ENCODE measurements around the gene CNTNAP2. TPM values are rescaled to one million over a fixed set of nuclear protein-coding genes. Genes with fewer than 3 reads are reported as not detected.

The CNTNAP2 gene
- total and polyA plus RNA-seq, 2 of the 4 experiments (the other 2 are of a cell fraction) = not detected

GRCh38 chr7:147640821-147641220, 1524.2 kb downstream of the CNTNAP2 start:
- no peaks in the 10 kb centered on the region for H3K36me3 ChIP-seq (ENCODE audit: control insufficient read depth, insufficient read depth, low read length)
- TF ChIP-seq MAZ (IDR thresholded peaks at IDR 0.05; ENCODE audit: borderline replicate concordance, low read depth, low read length) (no peak), RFX5 (IDR thresholded peaks at IDR 0.05; ENCODE audit: low read depth, low read length) (no peak), CHD1 (IDR thresholded peaks at IDR 0.05; ENCODE audit: low read depth, low read length) (no peak), MAFK (IDR thresholded peaks at IDR 0.05; ENCODE audit: low read depth, low read length) (no peak)
- intact Hi-C loops (cut with micrococcal nuclease) (no loop called here), dilution Hi-C loops (cut with HindIII; ENCODE audit: low sequenced_read_pairs, unreplicated experiment) (no loop called here), in situ Hi-C loops (cut with MboI; ENCODE audit: low sequenced_read_pairs) (no loop called here)
- no peaks in the 10 kb centered on the region for H3K4me1 ChIP-seq (ENCODE audit: control insufficient read depth, insufficient read depth, low read length)
- H4K20me1 ChIP-seq (ENCODE audit: insufficient read depth, low read length) = no peaks in the 10 kb centered on the region
- H2BK120ac ChIP-seq (ENCODE audit: low read depth, low read length) = no peak overlapping the region
- H3K9ac ChIP-seq (ENCODE audit: low read depth, low read length) = no peak overlapping the region
- no peak overlapping the region for H2BK20ac ChIP-seq (ENCODE audit: low read depth, low read length)
- no peak for DNase-seq
- H3K4me3 ChIP-seq (ENCODE audit: insufficient read depth, low read depth, low read length) = no peak overlapping the region
- ChIA-PET CTCF (no interaction called here), POLR2A (ENCODE audit: unreplicated experiment) (no interaction called here)
- WGBS, 2 experiments (ENCODE audit: extremely low coverage in 2 of 2, insufficient read length in 1 of 2) = no CpG with 5 or more reads among the region's 9 CpGs
- peaks cover 9% of the 10 kb centered on the region for H3K9me3 ChIP-seq (ENCODE audit: control insufficient read depth, insufficient read depth, low read length)
- H3K23ac ChIP-seq (ENCODE audit: low read depth, low read length) = no peak overlapping the region
- no peak overlapping the region for H3K4ac ChIP-seq (ENCODE audit: low read depth, low read length)
- no peak overlapping the region for H4K8ac ChIP-seq (ENCODE audit: low read depth in 2 of 2, low read length in 2 of 2)
- H3K79me1 ChIP-seq (ENCODE audit: low read depth in 1 of 2, low read length in 2 of 2) = no peaks in the 10 kb centered on the region
- no peak overlapping the region for H2AK5ac ChIP-seq (ENCODE audit: low read depth, low read length)
- H3K4me2 ChIP-seq (ENCODE audit: low read depth, low read length) = no peak overlapping the region
- no peak overlapping the region for H2BK15ac ChIP-seq (ENCODE audit: low read depth, low read length)
- H4K5ac ChIP-seq (ENCODE audit: low read depth, low read length) = no peak overlapping the region
- ATAC-seq (ENCODE audit: low read depth) = no peak
- no peak overlapping the region for H4K91ac ChIP-seq (ENCODE audit: insufficient read depth, low read depth, low read length)
- H2AFZ ChIP-seq (replicated peaks; ENCODE audit: low read length, poor library complexity) = no peak overlapping the region
- no TSS peak for BruUV-seq (replicated peaks)
- no peak overlapping the region for H3K56ac ChIP-seq (ENCODE audit: extremely low read depth, insufficient read depth, low read length)
- H3K18ac ChIP-seq (ENCODE audit: low read depth, low read length) = no peak overlapping the region
- H2AK9ac ChIP-seq (replicated peaks; ENCODE audit: low read depth, low read length, poor library complexity) = no peak overlapping the region
- H3K27me3 ChIP-seq (ENCODE audit: control insufficient read depth, insufficient read depth, low read length) = no peaks in the 10 kb centered on the region
- no peak overlapping the region for H2BK5ac ChIP-seq (ENCODE audit: low read depth, low read length, poor library complexity, severe bottlenecking)
- no peak overlapping the region for H3K14ac ChIP-seq (replicated peaks; ENCODE audit: low read depth, low read length)
- H3K27ac ChIP-seq (ENCODE audit: insufficient read depth, low read length) = no peak overlapping the region
- H3K9me1 ChIP-seq (ENCODE audit: insufficient read depth, low read length) = no peaks in the 10 kb centered on the region
